NK-92 (cell line): ENCODE results near the gene MYO9A.
"Not testable (repeated sequence)": the region's sequence is repeated elsewhere in the genome, so short reads cannot be mapped to it uniquely, and the experiment has no call there.

Experiments
- DNase-seq: peaks from one replicate; lab custom pipeline; 2025; ENCODE audit not compliant: unreplicated experiment; lab: John Stamatoyannopoulos, UW

MYO9A gene

GRCh38 chr15:71889947-71890346 lies 228.0 kb downstream of the MYO9A start:
- DNase-seq = no peak

GRCh38 chr15:71889385-71889784 lies 228.6 kb downstream of the MYO9A start:
- DNase-seq = no peak

- no peak for DNase-seq
Measured at GRCh38 chr15:71888797-71889196, 229.2 kb downstream of the MYO9A start.

- DNase-seq = no peak
Measured at GRCh38 chr15:71885390-71885789, 232.6 kb downstream of the MYO9A start.

- no peak for DNase-seq
Measured at GRCh38 chr15:71883447-71883846, 234.5 kb downstream of the MYO9A start.

- DNase-seq = no peak
Measured at GRCh38 chr15:71880276-71880675, 237.7 kb downstream of the MYO9A start.

- DNase-seq = no peak
Measured at GRCh38 chr15:71874245-71874644, 243.7 kb downstream of the MYO9A start.

- DNase-seq = not testable (repeated sequence)
Measured at GRCh38 chr15:71858232-71858631, 259.7 kb downstream of the MYO9A start.

- DNase-seq = no peak
Measured at GRCh38 chr15:71853543-71853942, 264.4 kb downstream of the MYO9A start.

GRCh38 chr15:71844916-71845315 lies 273.0 kb downstream of the MYO9A start:
- no peak for DNase-seq

GRCh38 chr15:71841563-71841962 lies 276.4 kb downstream of the MYO9A start:
- DNase-seq = no peak

GRCh38 chr15:71830981-71831380 lies 287.0 kb downstream of the MYO9A start:
- DNase-seq = no peak

- DNase-seq = no peak
Measured at GRCh38 chr15:71826196-71826595, 291.8 kb downstream of the MYO9A start.

- DNase-seq = no peak
Measured at GRCh38 chr15:71825021-71825730, 292.8 kb downstream of the MYO9A start.

- DNase-seq = no peak
Measured at GRCh38 chr15:71823801-71824200, 294.1 kb downstream of the MYO9A start.

- DNase-seq = no peak
Measured at GRCh38 chr15:71822890-71823630, 294.9 kb downstream of the MYO9A start.

- no peak for DNase-seq
Measured at GRCh38 chr15:71821547-71822129, 296.3 kb downstream of the MYO9A start.

GRCh38 chr15:71820127-71820526 lies 297.8 kb downstream of the MYO9A start:
- no peak for DNase-seq

GRCh38 chr15:71817351-71817750 lies 300.6 kb downstream of the MYO9A start:
- DNase-seq = no peak

- no peak for DNase-seq
Measured at GRCh38 chr15:71815301-71815700, 302.6 kb downstream of the MYO9A start.

- no peak for DNase-seq
Measured at GRCh38 chr15:71813723-71814470, 304.1 kb downstream of the MYO9A start.
